Posterior vena cava (tissue), 2 donors: Measurements from ENCODE around the gene PHF12. TPM values are rescaled to one million over a fixed set of nuclear protein-coding genes. Genes with fewer than 3 reads are reported as not detected.
"Not testable (repeated sequence)": the region's sequence is repeated elsewhere in the genome, so short reads cannot be mapped to it uniquely, and the experiment has no call there.

Source experiments
- DNase-seq: peaks from one replicate; pipeline ENCODE4 v3.0.0-alpha.2; 2020; ENCODE audit warnings: low spot score
- intact Hi-C, 2 donors: fragments of 100-400 bp; cut with DNase I; formaldehyde crosslinking; loops; one replicate each; pipeline versions ENCODE4 v1.14.1 to v1.14.2; 2022 to 2023
- total RNA-seq, 2 donors: library from RNA; stranded (reverse); fragmentation: NEBNext Ultra II Directional; extraction: Animal tissue kit (Norgen Biotek cat#: 25700); gene quantifications; one replicate each; pipeline ENCODE4 v1.2.1, GENCODE V29; 2021
- donor health status: DM: yes; HTN: yes; CAD: no.
- donor health status: DM: yes; HTN: yes; CAD: no.

Gene PHF12
- total RNA-seq, 2 donors from 2014 or later = 26.7 to 32.3 TPM

GRCh38 chr17:28944862-28945741, 6.2 kb downstream of the PHF12 start:
- intact Hi-C loops = loop anchor here in 1 of 2 donors (5.0 kb wide), 2 partner anchors 218 to 603 kb away; partner anchors contain the start of genes NEK8 and TLCD1
- DNase-seq = no peak

GRCh38 chr17:28944343-28944742, 7.0 kb downstream of the PHF12 start:
- intact Hi-C loops = no loop called here
- no peak for DNase-seq

GRCh38 chr17:28942925-28943324, 8.4 kb downstream of the PHF12 start:
- intact Hi-C loops = no loop called here
- no peak for DNase-seq

GRCh38 chr17:28941251-28941650, 10.1 kb downstream of the PHF12 start:
- no peak for DNase-seq
- intact Hi-C loops = no loop called here

GRCh38 chr17:28940675-28941074, 10.6 kb downstream of the PHF12 start:
- intact Hi-C loops = no loop called here
- no peak for DNase-seq

- intact Hi-C loops = no loop called here
- no peak for DNase-seq
Observed at GRCh38 chr17:28940142-28940541, 11.2 kb downstream of the PHF12 start.

- no peak for DNase-seq
- intact Hi-C loops = loop anchor here in 1 of 2 donors (10.0 kb wide), 1 partner anchor 54 kb away; no protein-coding TSS in a partner anchor
Observed at GRCh38 chr17:28938552-28938951, 12.8 kb downstream of the PHF12 start.

- DNase-seq = no peak
- intact Hi-C loops = loop anchor here in 1 of 2 donors (10.0 kb wide), 1 partner anchor 52 kb away; no protein-coding TSS in a partner anchor
Observed at GRCh38 chr17:28937044-28937729, 14.1 kb downstream of the PHF12 start.

- no peak for DNase-seq
- intact Hi-C loops = loop anchor here in 1 of 2 donors (10.0 kb wide), 1 partner anchor 51 kb away; no protein-coding TSS in a partner anchor
Observed at GRCh38 chr17:28935744-28936460, 15.4 kb downstream of the PHF12 start.

- intact Hi-C loops = loop anchor here in 1 of 2 donors (10.0 kb wide), 1 partner anchor 50 kb away; no protein-coding TSS in a partner anchor
- not testable (repeated sequence) for DNase-seq
Observed at GRCh38 chr17:28934508-28934907, 16.8 kb downstream of the PHF12 start.

- intact Hi-C loops = loop anchor here in 1 of 2 donors (10.0 kb wide), 1 partner anchor 45 kb away; no protein-coding TSS in a partner anchor
- no peak for DNase-seq
Observed at GRCh38 chr17:28929787-28930186, 21.5 kb downstream of the PHF12 start.

- DNase-seq = no peak
- intact Hi-C loops = no loop called here
Observed at GRCh38 chr17:28928061-28928460, 23.3 kb downstream of the PHF12 start.

GRCh38 chr17:28926786-28927185, 24.5 kb downstream of the PHF12 start:
- intact Hi-C loops = no loop called here
- DNase-seq = no peak

GRCh38 chr17:28926366-28926765, 25.0 kb downstream of the PHF12 start:
- no peak for DNase-seq
- intact Hi-C loops = no loop called here

GRCh38 chr17:28925912-28926365, 25.4 kb downstream of the PHF12 start:
- intact Hi-C loops = no loop called here
- DNase-seq = no peak

GRCh38 chr17:28920201-28920600, 31.1 kb downstream of the PHF12 start:
- intact Hi-C loops = no loop called here
- no peak for DNase-seq

- DNase-seq = no peak
- intact Hi-C loops = no loop called here
Observed at GRCh38 chr17:28918295-28918694, 33.0 kb downstream of the PHF12 start.

- no peak for DNase-seq
- intact Hi-C loops = no loop called here
Observed at GRCh38 chr17:28917465-28917864, 33.9 kb downstream of the PHF12 start.

- no peak for DNase-seq
- intact Hi-C loops = no loop called here
Observed at GRCh38 chr17:28917029-28917428, 34.3 kb downstream of the PHF12 start.
